GM18526 (cell line): ENCODE data around the gene AFMID.

Experiments used
- POLR2A ChIP-seq: IDR thresholded peaks from 3 replicates; pipeline ENCODE4 v1.6.1; 2011; ENCODE audit not compliant: insufficient read length; ENCODE audit errors: extremely low read depth

The AFMID gene

GRCh38 chr17:78146881-78147280 lies 40.3 kb upstream of the AFMID start:
- TF ChIP-seq POLR2A: no peak

GRCh38 chr17:78147315-78147998 lies 39.7 kb upstream of the AFMID start:
- TF ChIP-seq POLR2A: peak; percentile 35

- TF ChIP-seq POLR2A: no peak
These were observed 38.7 kb upstream of the AFMID start for GRCh38 chr17:78148286-78149016.

- no peak for TF ChIP-seq POLR2A
These were observed 35.6 kb upstream of the AFMID start for GRCh38 chr17:78151514-78152008.

- TF ChIP-seq POLR2A: peak; percentile 44
These were observed 32.0 kb upstream of the AFMID start for GRCh38 chr17:78154903-78155811.

GRCh38 chr17:78159575-78160158 lies 27.5 kb upstream of the AFMID start:
- no peak for TF ChIP-seq POLR2A

- TF ChIP-seq POLR2A: no peak
These were observed 23.0 kb upstream of the AFMID start for GRCh38 chr17:78163881-78164747.

GRCh38 chr17:78164748-78165607 lies 22.2 kb upstream of the AFMID start:
- TF ChIP-seq POLR2A: no peak

- TF ChIP-seq POLR2A: no peak
These were observed 20.7 kb upstream of the AFMID start for GRCh38 chr17:78166416-78166815.

- peak; percentile 82 for TF ChIP-seq POLR2A
These were observed 18.8 kb upstream of the AFMID start, which contains the start of gene SYNGR2 for GRCh38 chr17:78168242-78168902. Gene SYNGR2 (plus strand): TSS chr17:78168581. CDS start chr17:78168617, 36 bp downstream.

GRCh38 chr17:78168903-78169793 lies 18.0 kb upstream of the AFMID start:
- peak; percentile 21 for TF ChIP-seq POLR2A

GRCh38 chr17:78170692-78171590 lies 16.2 kb upstream of the AFMID start:
- TF ChIP-seq POLR2A: peak; percentile 9
